Vagina (tissue), 2 donors: Measurements from ENCODE around the gene KCNJ18.
"Not testable (repeated sequence)": the region's sequence is repeated elsewhere in the genome, so short reads cannot be mapped to it uniquely, and the experiment has no call there.

ENCODE experiments used
- POLR2A ChIP-seq, 2 donors: fragments of 450-650 bp; IDR thresholded peaks; one replicate each; pipeline ENCODE4 v1.6.1; 2017; ENCODE audit warnings: antibody characterized with exemption in 2 of 2, mild to moderate bottlenecking in 2 of 2, moderate library complexity in 2 of 2
- POLR2AphosphoS5 ChIP-seq, 2 donors: sonication (generic); formaldehyde crosslinking; IDR thresholded peaks; one replicate each; pipeline ENCODE4 v1.9.0; 2017; ENCODE audit warnings: antibody characterized with exemption in 2 of 2, mild to moderate bottlenecking in 2 of 2, low read depth in 1 of 2; ENCODE audit not compliant: insufficient read depth in 1 of 2
- TF ChIP-seq, protein P1 (sequence below), 3 experiments: fragments of 450-650 bp in 2 of 3; fragments of 200-600 bp in 1 of 3; sonication (generic) in 1 of 3; IDR thresholded peaks; one replicate each; pipeline ENCODE4 v1.5.1; 2017 to 2019; ENCODE audit warnings: antibody characterized with exemption in 3 of 3, mild to moderate bottlenecking in 2 of 3, moderate library complexity in 2 of 3

DNA sequence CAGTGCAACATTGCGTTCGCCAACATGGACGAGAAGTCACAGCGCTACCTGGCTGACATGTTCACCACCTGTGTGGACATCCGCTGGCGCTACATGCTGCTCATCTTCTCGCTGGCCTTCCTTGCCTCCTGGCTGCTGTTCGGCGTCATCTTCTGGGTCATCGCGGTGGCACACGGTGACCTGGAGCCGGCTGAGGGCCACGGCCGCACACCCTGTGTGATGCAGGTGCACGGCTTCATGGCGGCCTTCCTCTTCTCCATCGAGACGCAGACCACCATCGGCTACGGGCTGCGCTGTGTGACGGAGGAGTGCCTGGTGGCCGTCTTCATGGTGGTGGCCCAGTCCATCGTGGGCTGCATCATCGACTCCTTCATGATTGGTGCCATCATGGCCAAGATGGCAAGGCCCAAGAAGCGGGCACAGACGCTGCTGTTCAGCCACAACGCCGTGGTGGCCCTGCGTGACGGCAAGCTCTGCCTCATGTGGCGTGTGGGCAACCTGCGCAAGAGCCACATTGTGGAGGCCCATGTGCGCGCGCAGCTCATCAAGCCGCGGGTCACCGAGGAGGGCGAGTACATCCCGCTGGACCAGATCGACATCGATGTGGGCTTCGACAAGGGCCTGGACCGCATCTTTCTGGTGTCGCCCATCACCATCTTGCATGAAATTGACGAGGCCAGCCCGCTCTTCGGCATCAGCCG lies 10.8 kb downstream of the KCNJ18 start:
- TF ChIP-seq POLR2A (IDR thresholded peaks at IDR 0.05); POLR2AphosphoS5 (IDR thresholded peaks at IDR 0.05; ENCODE audit: insufficient read depth in 1 of 2, low read depth in 1 of 2): not testable (repeated sequence)
- TF ChIP-seq, protein P1, sequence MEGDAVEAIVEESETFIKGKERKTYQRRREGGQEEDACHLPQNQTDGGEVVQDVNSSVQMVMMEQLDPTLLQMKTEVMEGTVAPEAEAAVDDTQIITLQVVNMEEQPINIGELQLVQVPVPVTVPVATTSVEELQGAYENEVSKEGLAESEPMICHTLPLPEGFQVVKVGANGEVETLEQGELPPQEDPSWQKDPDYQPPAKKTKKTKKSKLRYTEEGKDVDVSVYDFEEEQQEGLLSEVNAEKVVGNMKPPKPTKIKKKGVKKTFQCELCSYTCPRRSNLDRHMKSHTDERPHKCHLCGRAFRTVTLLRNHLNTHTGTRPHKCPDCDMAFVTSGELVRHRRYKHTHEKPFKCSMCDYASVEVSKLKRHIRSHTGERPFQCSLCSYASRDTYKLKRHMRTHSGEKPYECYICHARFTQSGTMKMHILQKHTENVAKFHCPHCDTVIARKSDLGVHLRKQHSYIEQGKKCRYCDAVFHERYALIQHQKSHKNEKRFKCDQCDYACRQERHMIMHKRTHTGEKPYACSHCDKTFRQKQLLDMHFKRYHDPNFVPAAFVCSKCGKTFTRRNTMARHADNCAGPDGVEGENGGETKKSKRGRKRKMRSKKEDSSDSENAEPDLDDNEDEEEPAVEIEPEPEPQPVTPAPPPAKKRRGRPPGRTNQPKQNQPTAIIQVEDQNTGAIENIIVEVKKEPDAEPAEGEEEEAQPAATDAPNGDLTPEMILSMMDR (IDR thresholded peaks at IDR 0.05): not testable (repeated sequence)
